ENCODE data around the gene CDKN2B.
"Not testable (repeated sequence)": the region's sequence is repeated elsewhere in the genome, so short reads cannot be mapped to it uniquely, and the experiment has no call there.

CDKN2B gene

GRCh38 chr9:22008717-22009505 is at the start of gene CDKN2B:
TSS of gene CDKN2B (minus strand) at chr9:22009305. CDS start at chr9:22008953, 352 bp downstream.
- Histone ChIP-seq H3K36me3 (ENCODE audit: control insufficient read depth in 2 of 2, insufficient read depth in 2 of 2, low read length in 2 of 2) (no peaks in the 10 kb centered on the region), H3K9me3 (ENCODE audit: control insufficient read depth in 2 of 2, low read length in 2 of 2) (no peaks in the 10 kb centered on the region), H3K4me1 (ENCODE audit: control insufficient read depth, insufficient read depth, low read length) (no peaks in the 10 kb centered on the region), H3K4me3 (ENCODE audit: low read length in 2 of 2) (peak within 1 kb of the TSS; percentile 78 to 87), H3K27ac (ENCODE audit: low read length) (no peak within 1 kb of the TSS), H3K9ac (ENCODE audit: low read length in 2 of 2) (peak within 1 kb of the TSS; percentile 45 to 76), H3K27me3 (ENCODE audit: control insufficient read depth in 1 of 2, insufficient read depth in 2 of 2, low read length in 2 of 2) (peaks cover 18 to 39% of the 10 kb centered on the region in 2 donors)

GRCh38 chr9:22057972-22058371 is 48.9 kb upstream of the CDKN2B start:
- H3K9me3 ChIP-seq (ENCODE audit: control insufficient read depth in 2 of 2, low read length in 2 of 2); H3K27ac ChIP-seq (ENCODE audit: low read length); H3K36me3 ChIP-seq (ENCODE audit: control insufficient read depth in 2 of 2, insufficient read depth in 2 of 2, low read length in 2 of 2); H3K4me3 ChIP-seq (ENCODE audit: low read length in 2 of 2); H3K4me1 ChIP-seq (ENCODE audit: control insufficient read depth, insufficient read depth, low read length); H3K27me3 ChIP-seq (ENCODE audit: control insufficient read depth in 1 of 2, insufficient read depth in 2 of 2, low read length in 2 of 2); H3K9ac ChIP-seq (ENCODE audit: low read length in 2 of 2): not testable (repeated sequence)

GRCh38 chr9:22056402-22056801 is 47.3 kb upstream of the CDKN2B start:
- no peaks in the 10 kb centered on the region for H3K9me3 ChIP-seq (ENCODE audit: control insufficient read depth in 2 of 2, low read length in 2 of 2)
- H3K4me1 ChIP-seq (ENCODE audit: control insufficient read depth, insufficient read depth, low read length), result no peaks in the 10 kb centered on the region
- no peak overlapping the region for H3K4me3 ChIP-seq (ENCODE audit: low read length in 2 of 2)
- no peaks in the 10 kb centered on the region for H3K36me3 ChIP-seq (ENCODE audit: control insufficient read depth in 2 of 2, insufficient read depth in 2 of 2, low read length in 2 of 2)
- no peak overlapping the region for H3K9ac ChIP-seq (ENCODE audit: low read length in 2 of 2)
- no peaks in the 10 kb centered on the region for H3K27me3 ChIP-seq (ENCODE audit: control insufficient read depth in 1 of 2, insufficient read depth in 2 of 2, low read length in 2 of 2)
- no peak overlapping the region for H3K27ac ChIP-seq (ENCODE audit: low read length)

- Histone ChIP-seq H3K4me3 (ENCODE audit: low read length in 2 of 2) (no peak overlapping the region), H3K27me3 (ENCODE audit: control insufficient read depth in 1 of 2, insufficient read depth in 2 of 2, low read length in 2 of 2) (no peaks in the 10 kb centered on the region), H3K36me3 (ENCODE audit: control insufficient read depth in 2 of 2, insufficient read depth in 2 of 2, low read length in 2 of 2) (no peaks in the 10 kb centered on the region), H3K4me1 (ENCODE audit: control insufficient read depth, insufficient read depth, low read length) (no peaks in the 10 kb centered on the region), H3K27ac (ENCODE audit: low read length) (no peak overlapping the region), H3K9ac (ENCODE audit: low read length in 2 of 2) (no peak overlapping the region), H3K9me3 (ENCODE audit: control insufficient read depth in 2 of 2, low read length in 2 of 2) (no peaks in the 10 kb centered on the region)
Measured at GRCh38 chr9:22055090-22055489, 46.0 kb upstream of the CDKN2B start.

GRCh38 chr9:22054529-22054928 is 45.4 kb upstream of the CDKN2B start:
- Histone ChIP-seq H3K9ac (ENCODE audit: low read length in 2 of 2) (no peak overlapping the region), H3K9me3 (ENCODE audit: control insufficient read depth in 2 of 2, low read length in 2 of 2) (no peaks in the 10 kb centered on the region), H3K27ac (ENCODE audit: low read length) (no peak overlapping the region), H3K4me1 (ENCODE audit: control insufficient read depth, insufficient read depth, low read length) (no peaks in the 10 kb centered on the region), H3K36me3 (ENCODE audit: control insufficient read depth in 2 of 2, insufficient read depth in 2 of 2, low read length in 2 of 2) (no peaks in the 10 kb centered on the region), H3K4me3 (ENCODE audit: low read length in 2 of 2) (no peak overlapping the region), H3K27me3 (ENCODE audit: control insufficient read depth in 1 of 2, insufficient read depth in 2 of 2, low read length in 2 of 2) (no peaks in the 10 kb centered on the region)

- no peak overlapping the region for H3K4me3 ChIP-seq (ENCODE audit: low read length in 2 of 2)
- no peaks in the 10 kb centered on the region for H3K9me3 ChIP-seq (ENCODE audit: control insufficient read depth in 2 of 2, low read length in 2 of 2)
- no peaks in the 10 kb centered on the region for H3K27me3 ChIP-seq (ENCODE audit: control insufficient read depth in 1 of 2, insufficient read depth in 2 of 2, low read length in 2 of 2)
- no peaks in the 10 kb centered on the region for H3K4me1 ChIP-seq (ENCODE audit: control insufficient read depth, insufficient read depth, low read length)
- no peak overlapping the region for H3K9ac ChIP-seq (ENCODE audit: low read length in 2 of 2)
- no peaks in the 10 kb centered on the region for H3K36me3 ChIP-seq (ENCODE audit: control insufficient read depth in 2 of 2, insufficient read depth in 2 of 2, low read length in 2 of 2)
- H3K27ac ChIP-seq (ENCODE audit: low read length), result no peak overlapping the region
Measured at GRCh38 chr9:22054076-22054475, 45.0 kb upstream of the CDKN2B start.

GRCh38 chr9:22053178-22053577 is 44.1 kb upstream of the CDKN2B start:
- Histone ChIP-seq H3K4me1 (ENCODE audit: control insufficient read depth, insufficient read depth, low read length) (no peaks in the 10 kb centered on the region), H3K27ac (ENCODE audit: low read length) (no peak overlapping the region), H3K9ac (ENCODE audit: low read length in 2 of 2) (no peak overlapping the region), H3K4me3 (ENCODE audit: low read length in 2 of 2) (no peak overlapping the region), H3K36me3 (ENCODE audit: control insufficient read depth in 2 of 2, insufficient read depth in 2 of 2, low read length in 2 of 2) (no peaks in the 10 kb centered on the region), H3K27me3 (ENCODE audit: control insufficient read depth in 1 of 2, insufficient read depth in 2 of 2, low read length in 2 of 2) (no peaks in the 10 kb centered on the region), H3K9me3 (ENCODE audit: control insufficient read depth in 2 of 2, low read length in 2 of 2) (no peaks in the 10 kb centered on the region)

GRCh38 chr9:22052376-22052945 is 43.4 kb upstream of the CDKN2B start:
- Histone ChIP-seq H3K9ac (ENCODE audit: low read length in 2 of 2) (no peak overlapping the region), H3K9me3 (ENCODE audit: control insufficient read depth in 2 of 2, low read length in 2 of 2) (no peaks in the 10 kb centered on the region), H3K4me3 (ENCODE audit: low read length in 2 of 2) (no peak overlapping the region), H3K36me3 (ENCODE audit: control insufficient read depth in 2 of 2, insufficient read depth in 2 of 2, low read length in 2 of 2) (no peaks in the 10 kb centered on the region), H3K27me3 (ENCODE audit: control insufficient read depth in 1 of 2, insufficient read depth in 2 of 2, low read length in 2 of 2) (no peaks in the 10 kb centered on the region), H3K4me1 (ENCODE audit: control insufficient read depth, insufficient read depth, low read length) (no peaks in the 10 kb centered on the region), H3K27ac (ENCODE audit: low read length) (no peak overlapping the region)

GRCh38 chr9:22050924-22051323 is 41.8 kb upstream of the CDKN2B start:
- Histone ChIP-seq H3K4me3 (ENCODE audit: low read length in 2 of 2) (no peak overlapping the region), H3K9me3 (ENCODE audit: control insufficient read depth in 2 of 2, low read length in 2 of 2) (no peaks in the 10 kb centered on the region), H3K27ac (ENCODE audit: low read length) (no peak overlapping the region), H3K9ac (ENCODE audit: low read length in 2 of 2) (no peak overlapping the region), H3K27me3 (ENCODE audit: control insufficient read depth in 1 of 2, insufficient read depth in 2 of 2, low read length in 2 of 2) (no peaks in the 10 kb centered on the region), H3K4me1 (ENCODE audit: control insufficient read depth, insufficient read depth, low read length) (no peaks in the 10 kb centered on the region), H3K36me3 (ENCODE audit: control insufficient read depth in 2 of 2, insufficient read depth in 2 of 2, low read length in 2 of 2) (no peaks in the 10 kb centered on the region)

GRCh38 chr9:22049411-22049810 is 40.3 kb upstream of the CDKN2B start:
- no peak overlapping the region for H3K9ac ChIP-seq (ENCODE audit: low read length in 2 of 2)
- no peaks in the 10 kb centered on the region for H3K27me3 ChIP-seq (ENCODE audit: control insufficient read depth in 1 of 2, insufficient read depth in 2 of 2, low read length in 2 of 2)
- H3K36me3 ChIP-seq (ENCODE audit: control insufficient read depth in 2 of 2, insufficient read depth in 2 of 2, low read length in 2 of 2), result no peaks in the 10 kb centered on the region
- H3K4me1 ChIP-seq (ENCODE audit: control insufficient read depth, insufficient read depth, low read length), result no peaks in the 10 kb centered on the region
- no peak overlapping the region for H3K27ac ChIP-seq (ENCODE audit: low read length)
- H3K9me3 ChIP-seq (ENCODE audit: control insufficient read depth in 2 of 2, low read length in 2 of 2), result no peaks in the 10 kb centered on the region
- no peak overlapping the region for H3K4me3 ChIP-seq (ENCODE audit: low read length in 2 of 2)

- no peak overlapping the region for H3K4me3 ChIP-seq (ENCODE audit: low read length in 2 of 2)
- no peak overlapping the region for H3K9ac ChIP-seq (ENCODE audit: low read length in 2 of 2)
- H3K9me3 ChIP-seq (ENCODE audit: control insufficient read depth in 2 of 2, low read length in 2 of 2), result no peaks in the 10 kb centered on the region
- H3K27ac ChIP-seq (ENCODE audit: low read length), result no peak overlapping the region
- H3K36me3 ChIP-seq (ENCODE audit: control insufficient read depth in 2 of 2, insufficient read depth in 2 of 2, low read length in 2 of 2), result no peaks in the 10 kb centered on the region
- H3K27me3 ChIP-seq (ENCODE audit: control insufficient read depth in 1 of 2, insufficient read depth in 2 of 2, low read length in 2 of 2), result no peaks in the 10 kb centered on the region
- no peaks in the 10 kb centered on the region for H3K4me1 ChIP-seq (ENCODE audit: control insufficient read depth, insufficient read depth, low read length)
Measured at GRCh38 chr9:22047596-22047995, 38.5 kb upstream of the CDKN2B start.

Data from stomach smooth muscle (tissue), 2 donors.